Measurements from ENCODE around the gene KCNE2.

Gene KCNE2

GRCh38 chr21:34345892-34346291 is 17.9 kb upstream of the KCNE2 start:
- TF ChIP-seq, protein P1, sequence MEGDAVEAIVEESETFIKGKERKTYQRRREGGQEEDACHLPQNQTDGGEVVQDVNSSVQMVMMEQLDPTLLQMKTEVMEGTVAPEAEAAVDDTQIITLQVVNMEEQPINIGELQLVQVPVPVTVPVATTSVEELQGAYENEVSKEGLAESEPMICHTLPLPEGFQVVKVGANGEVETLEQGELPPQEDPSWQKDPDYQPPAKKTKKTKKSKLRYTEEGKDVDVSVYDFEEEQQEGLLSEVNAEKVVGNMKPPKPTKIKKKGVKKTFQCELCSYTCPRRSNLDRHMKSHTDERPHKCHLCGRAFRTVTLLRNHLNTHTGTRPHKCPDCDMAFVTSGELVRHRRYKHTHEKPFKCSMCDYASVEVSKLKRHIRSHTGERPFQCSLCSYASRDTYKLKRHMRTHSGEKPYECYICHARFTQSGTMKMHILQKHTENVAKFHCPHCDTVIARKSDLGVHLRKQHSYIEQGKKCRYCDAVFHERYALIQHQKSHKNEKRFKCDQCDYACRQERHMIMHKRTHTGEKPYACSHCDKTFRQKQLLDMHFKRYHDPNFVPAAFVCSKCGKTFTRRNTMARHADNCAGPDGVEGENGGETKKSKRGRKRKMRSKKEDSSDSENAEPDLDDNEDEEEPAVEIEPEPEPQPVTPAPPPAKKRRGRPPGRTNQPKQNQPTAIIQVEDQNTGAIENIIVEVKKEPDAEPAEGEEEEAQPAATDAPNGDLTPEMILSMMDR (IDR thresholded peaks at IDR 0.05; ENCODE audit: control insufficient read depth, insufficient read depth, low read depth, low read length, missing control alignments), result no peak
- H3K4me3 ChIP-seq (ENCODE audit: control insufficient read depth, low read depth, low read length), result no peak overlapping the region
- no peak for DNase-seq (ENCODE audit: low read depth)

- TF ChIP-seq, protein P1 (IDR thresholded peaks at IDR 0.05; ENCODE audit: control insufficient read depth, insufficient read depth, low read depth, low read length, missing control alignments), result no peak
- H3K4me3 ChIP-seq (ENCODE audit: control insufficient read depth, low read depth, low read length), result no peak overlapping the region
- DNase-seq (ENCODE audit: low read depth), result no peak
These were observed 14.8 kb upstream of the KCNE2 start for GRCh38 chr21:34348890-34349519.

GRCh38 chr21:34351786-34352241 is 12.0 kb upstream of the KCNE2 start:
- H3K4me3 ChIP-seq (ENCODE audit: control insufficient read depth, low read depth, low read length), result no peak overlapping the region
- no peak for DNase-seq (ENCODE audit: low read depth)
- TF ChIP-seq, protein P1 (IDR thresholded peaks at IDR 0.05; ENCODE audit: control insufficient read depth, insufficient read depth, low read depth, low read length, missing control alignments), result peak; percentile 71

GRCh38 chr21:34352556-34352955 is 11.2 kb upstream of the KCNE2 start:
- no peak for DNase-seq (ENCODE audit: low read depth)
- TF ChIP-seq, protein P1 (IDR thresholded peaks at IDR 0.05; ENCODE audit: control insufficient read depth, insufficient read depth, low read depth, low read length, missing control alignments), result no peak
- no peak overlapping the region for H3K4me3 ChIP-seq (ENCODE audit: control insufficient read depth, low read depth, low read length)

DNA sequence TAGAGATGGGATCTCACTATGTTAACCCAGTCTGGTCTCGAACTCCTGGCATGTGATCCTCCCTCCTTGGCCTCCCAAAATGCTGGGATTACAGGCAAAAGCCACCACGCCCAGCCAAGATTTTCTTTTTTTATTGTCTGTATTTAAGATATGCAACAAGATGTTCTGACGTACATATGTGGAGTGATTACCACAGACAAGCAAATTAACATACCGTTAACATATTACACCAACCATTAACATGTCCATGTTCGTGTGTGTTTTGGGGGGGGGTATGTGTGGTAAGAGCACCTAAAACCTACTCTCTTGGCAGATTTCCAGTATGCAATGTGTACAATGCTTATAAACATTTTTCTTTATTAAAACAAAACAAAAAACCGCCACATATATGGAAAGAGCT is 10.6 kb upstream of the KCNE2 start:
- DNase-seq (ENCODE audit: low read depth), result no peak
- H3K4me3 ChIP-seq (ENCODE audit: control insufficient read depth, low read depth, low read length), result no peak overlapping the region
- TF ChIP-seq, protein P1 (IDR thresholded peaks at IDR 0.05; ENCODE audit: control insufficient read depth, insufficient read depth, low read depth, low read length, missing control alignments), result no peak

DNA sequence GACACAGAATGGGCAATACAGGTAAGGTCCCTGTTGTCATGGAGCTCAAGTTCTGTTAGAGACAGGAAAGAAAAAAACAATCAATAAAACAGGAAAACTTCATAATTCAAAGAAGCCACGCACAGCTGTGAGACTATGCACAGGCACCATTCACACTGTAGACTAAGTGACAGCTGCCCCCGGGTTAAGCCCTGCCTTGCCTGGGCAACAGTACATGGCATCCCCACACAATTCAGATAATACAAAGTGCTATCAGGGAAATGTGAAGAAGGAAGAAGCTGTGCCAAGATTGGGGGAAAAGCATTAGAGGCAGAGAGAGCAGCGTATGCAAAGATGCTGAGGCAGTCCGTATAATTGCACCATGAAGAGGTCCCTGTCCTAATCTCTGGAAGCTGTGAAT is 9.0 kb upstream of the KCNE2 start:
- no peak overlapping the region for H3K4me3 ChIP-seq (ENCODE audit: control insufficient read depth, low read depth, low read length)
- DNase-seq (ENCODE audit: low read depth), result no peak
- TF ChIP-seq, protein P1 (IDR thresholded peaks at IDR 0.05; ENCODE audit: control insufficient read depth, insufficient read depth, low read depth, low read length, missing control alignments), result no peak

All from AG09309 (cell line).